ENCODE results near the gene EYS. TPM values are rescaled to one million over a fixed set of nuclear protein-coding genes. Genes with fewer than 3 reads are reported as not detected.
A peak's percentile ranks its signal among the peaks of the same experiment; 100 is the strongest.

The EYS gene
- total RNA-seq, 5 donors from 2014 or later (not counting 1 experiment from before 2014, with no cell fraction given), result not detected

GRCh38 chr6:63929111-63929510 lies 1777.9 kb downstream of the EYS start:
- H3K27me3 Mint-ChIP-seq, result no peaks in the 10 kb centered on the region
- H3K9me3 Mint-ChIP-seq, result no peaks in the 10 kb centered on the region
- WGBS (ENCODE audit: insufficient coverage), result no CpG with 5 or more reads among the region's 2 CpGs

GRCh38 chr6:63928613-63929012 lies 1778.4 kb downstream of the EYS start:
- H3K27ac ChIP-seq (ENCODE audit: low read length), result no peak overlapping the region
- ChIA-PET POLR2A (no interaction called here), CTCF (no interaction called here)
- H3K27ac Mint-ChIP-seq, result no peak overlapping the region
- no peak overlapping the region for H3K4me3 Mint-ChIP-seq
- no peaks in the 10 kb centered on the region for H3K4me1 ChIP-seq (ENCODE audit: control insufficient read depth in 1 of 2, extremely low read depth in 1 of 2, insufficient read depth in 2 of 2, low read length in 2 of 2)
- H3K4me3 ChIP-seq (ENCODE audit: control insufficient read depth in 1 of 2, extremely low read depth in 1 of 2, low read length in 1 of 2), result no peak overlapping the region
- no peaks in the 10 kb centered on the region for H3K36me3 Mint-ChIP-seq
- H3K9me3 ChIP-seq, result no peaks in the 10 kb centered on the region
- H3K27me3 ChIP-seq (replicated peaks in 1 of 2; ENCODE audit: control insufficient read depth in 2 of 2, extremely low read depth in 1 of 2, insufficient read depth in 2 of 2, low read length in 1 of 2), result no peaks in the 10 kb centered on the region
- no peaks in the 10 kb centered on the region for H3K27me3 Mint-ChIP-seq
- no peak for ATAC-seq (replicated peaks in 1 of 4)
- no peaks in the 10 kb centered on the region for H3K4me1 Mint-ChIP-seq
- 87% methylated on average over 3 of the region's 3 CpGs for WGBS (ENCODE audit: insufficient coverage)
- H3K9me3 Mint-ChIP-seq, result no peaks in the 10 kb centered on the region
- no peak for DNase-seq
- no peaks in the 10 kb centered on the region for H3K36me3 ChIP-seq (ENCODE audit: control insufficient read depth in 2 of 2, extremely low read depth in 1 of 2, insufficient read depth in 1 of 2, low read length in 1 of 2)

More at GRCh38 chr6:63929111-63929510, 1777.9 kb downstream of the EYS start:
- no peaks in the 10 kb centered on the region for H3K9me3 ChIP-seq
- DNase-seq (no peak), ATAC-seq (replicated peaks in 1 of 4) (no peak)
- no peak overlapping the region for H3K27ac Mint-ChIP-seq
- H3K36me3 ChIP-seq (ENCODE audit: control insufficient read depth in 2 of 2, extremely low read depth in 1 of 2, insufficient read depth in 1 of 2, low read length in 1 of 2), result no peaks in the 10 kb centered on the region
- no peak overlapping the region for H3K27ac ChIP-seq (ENCODE audit: low read length)
- no peak overlapping the region for H3K4me3 Mint-ChIP-seq
- no peaks in the 10 kb centered on the region for H3K4me1 Mint-ChIP-seq
- no peaks in the 10 kb centered on the region for H3K36me3 Mint-ChIP-seq
- H3K4me3 ChIP-seq (ENCODE audit: control insufficient read depth in 1 of 2, extremely low read depth in 1 of 2, low read length in 1 of 2), result no peak overlapping the region
- ChIA-PET CTCF (no interaction called here), POLR2A (no interaction called here)
- H3K4me1 ChIP-seq (ENCODE audit: control insufficient read depth in 1 of 2, extremely low read depth in 1 of 2, insufficient read depth in 2 of 2, low read length in 2 of 2), result no peaks in the 10 kb centered on the region
- H3K27me3 ChIP-seq (replicated peaks in 1 of 2; ENCODE audit: control insufficient read depth in 2 of 2, extremely low read depth in 1 of 2, insufficient read depth in 2 of 2, low read length in 1 of 2), result no peaks in the 10 kb centered on the region

GRCh38 chr6:63926950-63927927 lies 1779.8 kb downstream of the EYS start:
- Histone ChIP-seq H3K36me3 (ENCODE audit: control insufficient read depth in 2 of 2, extremely low read depth in 1 of 2, insufficient read depth in 1 of 2, low read length in 1 of 2) (no peaks in the 10 kb centered on the region), H3K9me3 (no peaks in the 10 kb centered on the region), H3K27ac (ENCODE audit: low read length) (no peak overlapping the region), H3K4me1 (ENCODE audit: control insufficient read depth in 1 of 2, extremely low read depth in 1 of 2, insufficient read depth in 2 of 2, low read length in 2 of 2) (no peaks in the 10 kb centered on the region), H3K27me3 (replicated peaks in 1 of 2; ENCODE audit: control insufficient read depth in 2 of 2, extremely low read depth in 1 of 2, insufficient read depth in 2 of 2, low read length in 1 of 2) (no peaks in the 10 kb centered on the region), H3K4me3 (ENCODE audit: control insufficient read depth in 1 of 2, extremely low read depth in 1 of 2, low read length in 1 of 2) (no peak overlapping the region)
- ATAC-seq (replicated peaks in 1 of 4) (no peak), DNase-seq (no peak)
- H3K36me3 Mint-ChIP-seq, result no peaks in the 10 kb centered on the region
- ChIA-PET CTCF (interaction anchor here in 1 of 2 donors (0.6 kb wide), 1 partner anchor 1488 kb away, joined by 3 read pairs; no protein-coding TSS in a partner anchor), POLR2A (no interaction called here)
- 69% methylated on average over 3 of the region's 7 CpGs for WGBS (ENCODE audit: insufficient coverage)
- no peak overlapping the region for H3K27ac Mint-ChIP-seq
- no peaks in the 10 kb centered on the region for H3K9me3 Mint-ChIP-seq
- no peaks in the 10 kb centered on the region for H3K27me3 Mint-ChIP-seq
- H3K4me1 Mint-ChIP-seq, result no peaks in the 10 kb centered on the region
- H3K4me3 Mint-ChIP-seq, result no peak overlapping the region

GRCh38 chr6:63926258-63926780 lies 1780.7 kb downstream of the EYS start:
- Histone ChIP-seq H3K4me3 (ENCODE audit: control insufficient read depth in 1 of 2, extremely low read depth in 1 of 2, low read length in 1 of 2) (no peak overlapping the region), H3K4me1 (ENCODE audit: control insufficient read depth in 1 of 2, extremely low read depth in 1 of 2, insufficient read depth in 2 of 2, low read length in 2 of 2) (no peaks in the 10 kb centered on the region), H3K36me3 (ENCODE audit: control insufficient read depth in 2 of 2, extremely low read depth in 1 of 2, insufficient read depth in 1 of 2, low read length in 1 of 2) (no peaks in the 10 kb centered on the region), H3K27ac (ENCODE audit: low read length) (no peak overlapping the region), H3K27me3 (replicated peaks in 1 of 2; ENCODE audit: control insufficient read depth in 2 of 2, extremely low read depth in 1 of 2, insufficient read depth in 2 of 2, low read length in 1 of 2) (no peaks in the 10 kb centered on the region), H3K9me3 (no peaks in the 10 kb centered on the region)
- peaks cover 0 to 2% of the 10 kb centered on the region in 2 donors for H3K27me3 Mint-ChIP-seq
- H3K36me3 Mint-ChIP-seq, result no peaks in the 10 kb centered on the region
- POLR2A ChIA-PET, result no interaction called here
- H3K4me1 Mint-ChIP-seq, result no peaks in the 10 kb centered on the region
- CTCF ChIA-PET, result no interaction called here
- WGBS (ENCODE audit: insufficient coverage), result no CpG with 5 or more reads among the region's 1 CpG
- H3K27ac Mint-ChIP-seq, result no peak overlapping the region
- H3K9me3 Mint-ChIP-seq, result no peaks in the 10 kb centered on the region
- ATAC-seq (replicated peaks in 1 of 4) (no peak), DNase-seq (no peak)
- H3K4me3 Mint-ChIP-seq, result no peak overlapping the region

GRCh38 chr6:63923139-63923739 lies 1783.8 kb downstream of the EYS start:
- Histone ChIP-seq H3K27ac (ENCODE audit: low read length) (no peak overlapping the region), H3K36me3 (ENCODE audit: control insufficient read depth in 2 of 2, extremely low read depth in 1 of 2, insufficient read depth in 1 of 2, low read length in 1 of 2) (no peaks in the 10 kb centered on the region), H3K9me3 (no peaks in the 10 kb centered on the region), H3K4me3 (ENCODE audit: control insufficient read depth in 1 of 2, extremely low read depth in 1 of 2, low read length in 1 of 2) (no peak overlapping the region), H3K27me3 (replicated peaks in 1 of 2; ENCODE audit: control insufficient read depth in 2 of 2, extremely low read depth in 1 of 2, insufficient read depth in 2 of 2, low read length in 1 of 2) (no peaks in the 10 kb centered on the region), H3K4me1 (ENCODE audit: control insufficient read depth in 1 of 2, extremely low read depth in 1 of 2, insufficient read depth in 2 of 2, low read length in 2 of 2) (no peaks in the 10 kb centered on the region)
- H3K4me1 Mint-ChIP-seq, result no peaks in the 10 kb centered on the region
- CTCF ChIA-PET, result interaction anchor here in 1 of 2 donors (1.0 kb wide), 1 partner anchor 16 kb away, joined by 3 read pairs; no protein-coding TSS in a partner anchor
- WGBS (ENCODE audit: insufficient coverage), result 58% methylated on average over 2 of the region's 6 CpGs
- H3K36me3 Mint-ChIP-seq, result no peaks in the 10 kb centered on the region
- POLR2A ChIA-PET, result no interaction called here
- H3K27ac Mint-ChIP-seq, result no peak overlapping the region
- ATAC-seq (replicated peaks in 1 of 4) (no peak), DNase-seq (peak in 1 of 35 experiments; percentile 30)
- H3K9me3 Mint-ChIP-seq, result no peaks in the 10 kb centered on the region
- H3K4me3 Mint-ChIP-seq, result no peak overlapping the region
- H3K27me3 Mint-ChIP-seq, result peaks cover 0 to 3% of the 10 kb centered on the region in 2 donors

- POLR2A ChIA-PET, result no interaction called here
Measured at GRCh38 chr6:63919556-63920110, 1787.4 kb downstream of the EYS start.

More at GRCh38 chr6:63919556-63920110, 1787.4 kb downstream of the EYS start:
- H3K4me1 Mint-ChIP-seq, result no peaks in the 10 kb centered on the region
- Histone ChIP-seq H3K27me3 (replicated peaks in 1 of 2; ENCODE audit: control insufficient read depth in 2 of 2, extremely low read depth in 1 of 2, insufficient read depth in 2 of 2, low read length in 1 of 2) (no peaks in the 10 kb centered on the region), H3K27ac (ENCODE audit: low read length) (no peak overlapping the region), H3K9me3 (no peaks in the 10 kb centered on the region), H3K4me1 (ENCODE audit: control insufficient read depth in 1 of 2, extremely low read depth in 1 of 2, insufficient read depth in 2 of 2, low read length in 2 of 2) (no peaks in the 10 kb centered on the region), H3K4me3 (ENCODE audit: control insufficient read depth in 1 of 2, extremely low read depth in 1 of 2, low read length in 1 of 2) (no peak overlapping the region), H3K36me3 (ENCODE audit: control insufficient read depth in 2 of 2, extremely low read depth in 1 of 2, insufficient read depth in 1 of 2, low read length in 1 of 2) (no peaks in the 10 kb centered on the region)
- peaks cover 0 to 3% of the 10 kb centered on the region in 2 donors for H3K27me3 Mint-ChIP-seq
- H3K9me3 Mint-ChIP-seq, result no peaks in the 10 kb centered on the region
- no peak overlapping the region for H3K4me3 Mint-ChIP-seq
- WGBS (ENCODE audit: insufficient coverage), result 60% methylated on average over 1 of the region's 7 CpGs
- ATAC-seq (replicated peaks in 1 of 4) (no peak), DNase-seq (no peak)
- CTCF ChIA-PET, result no interaction called here
- no peak overlapping the region for H3K27ac Mint-ChIP-seq
- H3K36me3 Mint-ChIP-seq, result no peaks in the 10 kb centered on the region
